Stomach smooth muscle (tissue), 2 donors: ENCODE results near the gene ERBB4.

ENCODE experiments used
- H3K27ac ChIP-seq: one replicate; pipeline ENCODE4 v1.7.0; 2013; ENCODE audit warnings: mild to moderate bottlenecking, low read length, inconsistent platforms
- H3K27me3 ChIP-seq, 2 donors: one replicate each; pipeline ENCODE4 v1.7.0; 2013; ENCODE audit warnings: low read length in 2 of 2; ENCODE audit not compliant: insufficient read depth in 2 of 2, control insufficient read depth in 1 of 2
- H3K36me3 ChIP-seq, 2 donors: one replicate each; pipeline ENCODE4 v1.7.0; 2013; ENCODE audit warnings: low read length in 2 of 2; ENCODE audit not compliant: control insufficient read depth in 2 of 2, insufficient read depth in 2 of 2
- H3K4me1 ChIP-seq: one replicate; pipeline ENCODE4 v1.7.0; 2013; ENCODE audit warnings: low read length; ENCODE audit not compliant: control insufficient read depth, insufficient read depth
- H3K4me3 ChIP-seq, 2 donors: one replicate each; pipeline ENCODE4 v1.7.0; 2013; ENCODE audit warnings: low read length in 2 of 2
- H3K9ac ChIP-seq, 2 donors: one replicate each; pipeline ENCODE4 v1.7.0; 2013; ENCODE audit warnings: low read length in 2 of 2, mild to moderate bottlenecking in 1 of 2
- H3K9me3 ChIP-seq, 2 donors: one replicate each; pipeline ENCODE4 v1.7.0; 2013; ENCODE audit warnings: low read length in 2 of 2; ENCODE audit not compliant: control insufficient read depth in 2 of 2
- donor health status: healthy.
- donor health status: Pancreatic carcinoma.

ERBB4 gene

DNA sequence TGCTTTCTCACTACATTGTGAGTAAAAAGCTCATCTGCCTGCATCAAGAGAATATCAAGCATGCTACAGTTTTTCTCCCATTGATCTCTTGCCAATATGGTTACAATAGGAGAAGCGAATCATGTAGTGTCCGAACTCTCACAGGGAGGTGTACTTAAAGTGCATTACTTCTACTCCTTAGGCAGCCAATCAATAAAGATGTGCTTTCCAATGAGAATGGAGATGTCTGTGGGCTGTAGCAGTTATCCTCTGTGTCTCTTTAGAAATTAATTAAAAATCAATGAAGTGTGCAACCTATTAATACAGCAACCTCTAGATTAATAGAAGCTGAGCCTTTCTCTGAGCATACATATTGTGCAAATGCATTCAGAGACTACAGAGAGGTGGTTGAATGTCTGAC lies 1098.5 kb downstream of the ERBB4 start:
- Histone ChIP-seq H3K9me3 (no peaks in the 10 kb centered on the region), H3K27ac (no peak overlapping the region), H3K4me3 (no peak overlapping the region), H3K9ac (no peak overlapping the region), H3K36me3 (no peaks in the 10 kb centered on the region), H3K27me3 (no peaks in the 10 kb centered on the region), H3K4me1 (no peaks in the 10 kb centered on the region)

DNA sequence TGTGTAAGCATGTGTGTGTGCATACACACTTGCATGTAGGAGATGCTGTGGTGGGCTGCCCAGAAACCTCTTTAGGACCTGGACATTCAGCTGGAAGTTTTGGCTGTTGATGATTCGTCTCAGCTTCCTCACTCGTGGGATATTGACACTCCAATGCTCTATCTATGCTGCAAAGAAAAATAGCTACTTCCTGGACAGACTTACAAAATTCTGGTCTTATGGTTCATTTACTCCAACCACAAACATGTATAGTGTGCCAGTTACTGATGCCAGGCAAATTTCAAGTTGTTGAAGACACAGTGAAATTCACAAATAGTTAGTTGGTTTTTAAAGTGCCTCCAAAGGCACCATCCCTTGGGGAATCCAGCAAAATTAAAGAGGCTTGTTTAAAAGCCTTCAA lies 1099.6 kb downstream of the ERBB4 start:
- no peak overlapping the region for H3K4me3 ChIP-seq
- H3K36me3 ChIP-seq: no peaks in the 10 kb centered on the region
- H3K9me3 ChIP-seq: no peaks in the 10 kb centered on the region
- no peak overlapping the region for H3K9ac ChIP-seq
- no peak overlapping the region for H3K27ac ChIP-seq
- no peaks in the 10 kb centered on the region for H3K27me3 ChIP-seq
- no peaks in the 10 kb centered on the region for H3K4me1 ChIP-seq

DNA sequence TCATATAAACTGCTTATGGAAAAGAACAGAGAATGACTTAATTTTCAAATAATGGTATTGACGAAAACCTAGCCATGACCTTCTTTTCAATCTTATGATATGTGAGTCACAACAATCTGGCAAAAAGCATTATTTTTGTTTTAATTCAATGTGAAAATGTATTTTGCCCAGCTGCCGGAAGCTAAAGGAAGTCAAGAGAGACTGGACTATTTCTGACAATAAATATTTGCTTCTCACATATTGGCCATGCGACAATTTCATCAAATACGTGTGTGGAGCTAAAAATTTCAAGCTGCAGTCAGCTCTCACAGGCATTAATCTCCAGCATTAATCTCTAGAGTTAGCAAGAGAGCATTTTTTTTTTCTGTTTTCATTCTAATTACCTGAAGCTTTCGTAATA lies 1101.2 kb downstream of the ERBB4 start:
- Histone ChIP-seq H3K27me3 (no peaks in the 10 kb centered on the region), H3K9ac (no peak overlapping the region), H3K9me3 (no peaks in the 10 kb centered on the region), H3K27ac (no peak overlapping the region), H3K4me1 (no peaks in the 10 kb centered on the region), H3K4me3 (no peak overlapping the region), H3K36me3 (no peaks in the 10 kb centered on the region)

DNA sequence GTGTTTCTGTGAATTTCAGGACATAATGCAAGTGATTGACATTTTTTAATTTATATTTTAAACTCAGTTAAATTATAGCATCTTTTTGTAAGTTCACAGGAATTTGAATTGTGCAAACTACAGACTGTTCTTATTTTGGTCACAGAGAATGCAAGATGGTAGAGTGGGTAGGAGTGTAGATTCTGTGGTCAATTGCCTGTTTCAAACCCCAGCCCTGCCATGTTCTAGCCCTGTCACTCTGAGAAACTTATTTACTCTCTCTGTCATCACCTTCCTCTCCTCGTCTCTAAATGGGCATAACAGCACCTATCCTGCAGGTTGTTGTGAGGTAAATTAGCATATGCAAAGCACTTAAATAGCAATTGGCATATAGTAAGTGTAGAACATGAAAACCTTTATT lies 1102.4 kb downstream of the ERBB4 start:
- no peaks in the 10 kb centered on the region for H3K4me1 ChIP-seq

GRCh38 chr2:211435331-211435730 lies 1103.3 kb downstream of the ERBB4 start:
- Histone ChIP-seq H3K4me3 (no peak overlapping the region), H3K36me3 (no peaks in the 10 kb centered on the region), H3K27ac (no peak overlapping the region), H3K4me1 (no peaks in the 10 kb centered on the region), H3K9me3 (no peaks in the 10 kb centered on the region), H3K27me3 (no peaks in the 10 kb centered on the region), H3K9ac (no peak overlapping the region)

More for the DNA sequence above, 1102.4 kb downstream of the ERBB4 start:
- no peak overlapping the region for H3K9ac ChIP-seq
- H3K4me3 ChIP-seq: no peak overlapping the region
- no peak overlapping the region for H3K27ac ChIP-seq
- no peaks in the 10 kb centered on the region for H3K36me3 ChIP-seq
- no peaks in the 10 kb centered on the region for H3K9me3 ChIP-seq
- H3K27me3 ChIP-seq: no peaks in the 10 kb centered on the region

GRCh38 chr2:211434773-211435172 lies 1103.8 kb downstream of the ERBB4 start:
- no peak overlapping the region for H3K9ac ChIP-seq
- no peaks in the 10 kb centered on the region for H3K4me1 ChIP-seq
- no peaks in the 10 kb centered on the region for H3K27me3 ChIP-seq
- H3K27ac ChIP-seq: no peak overlapping the region
- H3K4me3 ChIP-seq: no peak overlapping the region
- no peaks in the 10 kb centered on the region for H3K9me3 ChIP-seq
- no peaks in the 10 kb centered on the region for H3K36me3 ChIP-seq

DNA sequence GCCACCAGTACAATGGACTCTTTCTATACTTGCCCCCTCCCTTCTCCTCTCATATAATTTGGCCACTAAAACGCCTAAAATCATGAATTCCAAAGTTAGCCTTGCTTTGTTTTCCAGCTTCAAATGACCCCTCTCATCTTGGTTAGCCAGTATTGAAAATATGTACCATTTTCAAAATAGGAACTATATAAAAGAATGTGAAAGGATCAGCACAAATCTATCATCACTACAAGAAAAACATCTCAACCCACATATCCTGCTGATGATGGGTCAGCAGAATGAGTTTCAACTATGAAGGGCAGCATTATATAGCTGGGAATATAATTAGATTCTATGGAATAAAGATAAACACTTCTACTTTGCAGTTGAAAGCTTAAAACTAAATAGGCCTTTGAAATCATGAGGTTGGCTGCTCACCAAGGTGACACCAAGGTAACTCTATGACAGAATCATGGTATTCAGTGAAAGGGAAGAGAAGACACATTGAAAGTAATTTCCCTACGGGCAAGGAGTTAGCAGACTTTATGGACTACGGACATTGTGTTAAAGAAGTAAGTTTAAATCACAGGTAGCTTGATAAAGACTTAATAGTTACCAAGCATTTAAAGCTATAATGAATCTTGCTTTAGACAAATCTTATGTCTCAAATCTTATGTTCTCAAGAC lies 1109.2 kb downstream of the ERBB4 start:
- no peaks in the 10 kb centered on the region for H3K27me3 ChIP-seq
- H3K4me3 ChIP-seq: no peak overlapping the region
- H3K9ac ChIP-seq: no peak overlapping the region
- no peaks in the 10 kb centered on the region for H3K36me3 ChIP-seq
- no peak overlapping the region for H3K27ac ChIP-seq
- H3K4me1 ChIP-seq: no peaks in the 10 kb centered on the region
- no peaks in the 10 kb centered on the region for H3K9me3 ChIP-seq

GRCh38 chr2:211426240-211426639 lies 1112.4 kb downstream of the ERBB4 start:
- Histone ChIP-seq H3K36me3 (no peaks in the 10 kb centered on the region), H3K27ac (no peak overlapping the region), H3K4me3 (no peak overlapping the region), H3K9me3 (no peaks in the 10 kb centered on the region), H3K9ac (no peak overlapping the region), H3K4me1 (no peaks in the 10 kb centered on the region), H3K27me3 (no peaks in the 10 kb centered on the region)

DNA sequence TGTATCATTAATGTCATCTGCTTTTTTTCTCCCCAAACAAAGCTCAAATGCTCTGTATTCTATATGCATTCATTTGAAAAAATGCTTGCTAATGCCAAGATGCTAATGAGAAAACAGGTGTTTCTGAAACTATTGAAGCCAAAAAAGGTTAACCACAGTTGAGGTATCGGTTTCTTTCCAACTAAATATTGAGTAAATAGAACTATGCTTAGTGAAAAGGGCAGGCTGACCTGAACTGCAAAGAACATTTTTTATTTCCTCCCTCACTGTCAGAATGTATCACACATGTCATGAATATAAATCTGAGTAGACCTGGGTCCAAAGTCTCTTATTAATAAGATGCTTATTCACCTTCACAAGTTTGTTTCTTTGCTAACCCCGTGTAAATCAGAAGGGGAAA lies 1115.6 kb downstream of the ERBB4 start:
- H3K27me3 ChIP-seq: no peaks in the 10 kb centered on the region
- no peak overlapping the region for H3K27ac ChIP-seq
- H3K36me3 ChIP-seq: no peaks in the 10 kb centered on the region
- H3K9me3 ChIP-seq: no peaks in the 10 kb centered on the region
- H3K4me1 ChIP-seq: no peaks in the 10 kb centered on the region
- no peak overlapping the region for H3K9ac ChIP-seq
- no peak overlapping the region for H3K4me3 ChIP-seq

DNA sequence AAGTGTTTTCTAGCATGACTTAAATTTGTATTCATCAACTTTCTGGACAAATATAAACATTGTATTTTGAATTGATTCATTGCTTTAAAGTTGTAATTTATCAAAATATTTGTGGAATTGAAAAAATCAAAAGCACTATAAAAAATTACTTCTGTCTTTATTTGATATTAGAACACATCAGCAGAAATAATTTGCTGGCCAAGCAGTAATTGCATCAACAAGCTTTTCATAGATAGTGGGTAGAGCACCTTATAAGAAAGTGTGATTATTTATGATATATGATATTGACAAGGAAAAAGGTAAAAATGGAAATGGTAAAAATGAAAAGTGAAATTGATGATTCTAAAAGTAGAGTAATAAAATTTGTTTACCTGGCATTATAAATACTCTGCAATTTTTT lies 1121.1 kb downstream of the ERBB4 start:
- H3K9me3 ChIP-seq: no peaks in the 10 kb centered on the region
- no peak overlapping the region for H3K27ac ChIP-seq
- H3K27me3 ChIP-seq: no peaks in the 10 kb centered on the region
- H3K36me3 ChIP-seq: no peaks in the 10 kb centered on the region
- no peak overlapping the region for H3K9ac ChIP-seq
- no peak overlapping the region for H3K4me3 ChIP-seq
- no peaks in the 10 kb centered on the region for H3K4me1 ChIP-seq

DNA sequence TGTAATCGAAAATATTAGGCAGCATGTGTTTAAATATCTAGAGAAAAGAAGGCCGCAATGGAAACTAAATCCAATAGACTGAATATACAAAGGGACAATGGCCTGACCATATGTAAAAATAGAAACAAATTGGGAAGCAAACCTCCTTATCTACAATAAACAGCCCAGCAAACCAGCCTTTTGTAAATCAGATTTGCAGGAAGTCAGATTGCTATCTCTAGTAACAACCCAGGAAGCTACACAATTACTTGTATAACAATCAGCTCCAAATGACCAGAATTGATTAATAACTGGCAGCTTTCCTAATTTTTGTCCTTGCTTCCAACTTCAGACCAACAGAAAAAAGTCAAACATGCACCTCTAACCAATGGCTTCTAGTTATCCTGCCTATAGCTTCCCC lies 1122.2 kb downstream of the ERBB4 start:
- Histone ChIP-seq H3K9me3 (no peaks in the 10 kb centered on the region), H3K4me3 (no peak overlapping the region), H3K27ac (no peak overlapping the region), H3K27me3 (no peaks in the 10 kb centered on the region), H3K36me3 (no peaks in the 10 kb centered on the region), H3K4me1 (no peaks in the 10 kb centered on the region), H3K9ac (no peak overlapping the region)
